A549 treated with CpdA at 1 μM for 4 hours (cell line): ENCODE results near the gene SPATA20. TPM values are rescaled to one million over a fixed set of nuclear protein-coding genes. Genes with fewer than 3 reads are reported as not detected.

Experiments used
- total RNA-seq: library from RNA; stranded (reverse); fragments of 200-300 nt; extraction: Qiagen RNA extraction; gene quantifications from 5 replicates; pipeline ENCODE4 v1.2.3, GENCODE V29; 2022; ENCODE audit warnings: low read depth

The SPATA20 gene
- total RNA-seq, result 66.3 to 85.6 TPM (median 79.5 TPM) in 5 replicates

GRCh38 chr17:50547035-50547735 lies at the start of gene SPATA20:
Gene SPATA20 (plus strand): TSS chr17:50547174. CDS start chr17:50547209, 35 bp downstream.

GRCh38 chr17:50507871-50508572 lies 39.0 kb upstream of the SPATA20 start, which contains the start of gene MYCBPAP:
Gene MYCBPAP (plus strand): TSS chr17:50508439. CDS start chr17:50508675, 236 bp downstream.

GRCh38 chr17:50532452-50533024 lies 14.4 kb upstream of the SPATA20 start, which contains the start of gene EPN3:
Gene EPN3 (plus strand): TSS chr17:50532735. CDS start chr17:50536557, 3,822 bp downstream.

GRCh38 chr17:50560185-50560824 lies 13.3 kb downstream of the SPATA20 start, which contains the start of gene CACNA1G:
Gene CACNA1G (plus strand): TSS chr17:50560715. CDS start chr17:50561460, 745 bp downstream.

Other genes with a start within 250 kb of the SPATA20 start
- gene XYLT2, start 201.0 kb upstream of the SPATA20 start, total RNA-seq, result 19.4 to 30.1 TPM (median 20.4 TPM) in 5 replicates
- 140 to 167 TPM (median 158 TPM) in 5 replicates for gene MRPL27, start 174.0 kb upstream of the SPATA20 start, total RNA-seq
- 14.7 to 16.8 TPM (median 15.6 TPM) in 5 replicates for gene EME1, start 173.9 kb upstream of the SPATA20 start, total RNA-seq
- 228 to 240 TPM (median 230 TPM) in 5 replicates for gene LRRC59, start 149.7 kb upstream of the SPATA20 start, total RNA-seq
- 9.6 to 16.2 TPM (median 12.4 TPM) in 5 replicates for gene ACSF2, start 121.0 kb upstream of the SPATA20 start, total RNA-seq
- not detected in 5 replicates for gene CHAD, start 78.3 kb upstream of the SPATA20 start, total RNA-seq
- 30.0 to 37.7 TPM (median 34.1 TPM) in 5 replicates for gene RSAD1, start 68.3 kb upstream of the SPATA20 start, total RNA-seq
- 0.32 to 1.0 TPM (median 0.37 TPM) in 5 replicates for gene MYCBPAP, start 38.7 kb upstream of the SPATA20 start, total RNA-seq
- 0.10 to 0.63 TPM (median 0.17 TPM) in 5 replicates for gene EPN3, start 14.4 kb upstream of the SPATA20 start, total RNA-seq
- gene CACNA1G, start 13.5 kb downstream of the SPATA20 start, total RNA-seq, result 3.1 to 4.8 TPM (median 4.4 TPM) in 5 replicates
- gene ABCC3, start 87.7 kb downstream of the SPATA20 start, total RNA-seq, result 114 to 159 TPM (median 130 TPM) in 5 replicates
- 41.4 to 49.1 TPM (median 43.9 TPM) in 5 replicates for gene ANKRD40, start 160.7 kb downstream of the SPATA20 start, total RNA-seq
- gene LUC7L3, start 172.4 kb downstream of the SPATA20 start, total RNA-seq, result 71.5 to 123 TPM (median 91.5 TPM) in 5 replicates
- not detected in 5 replicates for gene ANKRD40CL, start 220.3 kb downstream of the SPATA20 start, total RNA-seq